ENCODE data around the gene TSPAN14. TPM values are rescaled to one million over a fixed set of nuclear protein-coding genes. Genes with fewer than 3 reads are reported as not detected.

TSPAN14 gene
- total RNA-seq, 4 donors from 2014 or later, result 103 to 168 (median 131) TPM

GRCh38 chr10:80458638-80459037 is 4.5 kb downstream of the TSPAN14 start:
- DNase-seq (ENCODE audit: low spot score in 2 of 2), result no peak
- TF ChIP-seq POLR2A (IDR thresholded peaks at IDR 0.05), result no peak
- no peak for TF ChIP-seq CTCF (IDR thresholded peaks at IDR 0.05)
- WGBS, 2 donors, result 41 to 48% methylated on average over 6 of the region's 6 CpGs
- H3K4me3 ChIP-seq (ENCODE audit: low read depth, poor library complexity, severe bottlenecking), result no peak overlapping the region
- intact Hi-C loops (cut with DNase I; ENCODE audit: low total_unique reads), result no loop called here

GRCh38 chr10:80459047-80459865 is 5.1 kb downstream of the TSPAN14 start:
- WGBS, 2 donors, result 9 to 17% methylated on average over 9 of the region's 9 CpGs
- TF ChIP-seq CTCF (IDR thresholded peaks at IDR 0.05), result no peak
- TF ChIP-seq POLR2A (IDR thresholded peaks at IDR 0.05), result no peak
- H3K4me3 ChIP-seq (ENCODE audit: low read depth, poor library complexity, severe bottlenecking), result no peak overlapping the region
- DNase-seq (ENCODE audit: low spot score in 2 of 2), result peak; percentile 83 to 96
- intact Hi-C loops (cut with DNase I; ENCODE audit: low total_unique reads), result no loop called here

- no peak overlapping the region for H3K4me3 ChIP-seq (ENCODE audit: low read depth, poor library complexity, severe bottlenecking)
- TF ChIP-seq CTCF (IDR thresholded peaks at IDR 0.05), result no peak
- no peak for TF ChIP-seq POLR2A (IDR thresholded peaks at IDR 0.05)
- DNase-seq (ENCODE audit: low spot score in 2 of 2), result peak; percentile 80 to 91
- WGBS, 2 donors, result 20 to 39% methylated on average over 6 of the region's 6 CpGs
- intact Hi-C loops (cut with DNase I; ENCODE audit: low total_unique reads), result no loop called here
Measured at GRCh38 chr10:80460399-80461207, 6.5 kb downstream of the TSPAN14 start.

- intact Hi-C loops (cut with DNase I; ENCODE audit: low total_unique reads), result no loop called here
- H3K4me3 ChIP-seq (ENCODE audit: low read depth, poor library complexity, severe bottlenecking), result no peak overlapping the region
- DNase-seq (ENCODE audit: low spot score in 2 of 2), result peak in 1 of 2 donors; percentile 90
- TF ChIP-seq CTCF (IDR thresholded peaks at IDR 0.05) (no peak), POLR2A (IDR thresholded peaks at IDR 0.05) (no peak)
- WGBS, 2 donors, result 35 to 39% methylated on average over 7 to 8 of the region's 8 CpGs
Measured at GRCh38 chr10:80461208-80462183, 7.4 kb downstream of the TSPAN14 start.

- DNase-seq (ENCODE audit: low spot score in 2 of 2), result no peak
- intact Hi-C loops (cut with DNase I; ENCODE audit: low total_unique reads), result no loop called here
- H3K4me3 ChIP-seq (ENCODE audit: low read depth, poor library complexity, severe bottlenecking), result no peak overlapping the region
- 42% methylated on average over 7 of the region's 7 CpGs for WGBS, 2 donors
- TF ChIP-seq CTCF (IDR thresholded peaks at IDR 0.05), result no peak
- TF ChIP-seq POLR2A (IDR thresholded peaks at IDR 0.05), result no peak
Measured at GRCh38 chr10:80462299-80462980, 8.3 kb downstream of the TSPAN14 start.

Data from lower leg skin (tissue), 4 donors.